ENCODE results near the gene FAM240A. TPM values are rescaled to one million over a fixed set of nuclear protein-coding genes. Genes with fewer than 3 reads are reported as not detected.

The FAM240A gene
- total RNA-seq, 4 donors from 2014 or later, result 0.50 TPM; not detected in 3

DNA sequence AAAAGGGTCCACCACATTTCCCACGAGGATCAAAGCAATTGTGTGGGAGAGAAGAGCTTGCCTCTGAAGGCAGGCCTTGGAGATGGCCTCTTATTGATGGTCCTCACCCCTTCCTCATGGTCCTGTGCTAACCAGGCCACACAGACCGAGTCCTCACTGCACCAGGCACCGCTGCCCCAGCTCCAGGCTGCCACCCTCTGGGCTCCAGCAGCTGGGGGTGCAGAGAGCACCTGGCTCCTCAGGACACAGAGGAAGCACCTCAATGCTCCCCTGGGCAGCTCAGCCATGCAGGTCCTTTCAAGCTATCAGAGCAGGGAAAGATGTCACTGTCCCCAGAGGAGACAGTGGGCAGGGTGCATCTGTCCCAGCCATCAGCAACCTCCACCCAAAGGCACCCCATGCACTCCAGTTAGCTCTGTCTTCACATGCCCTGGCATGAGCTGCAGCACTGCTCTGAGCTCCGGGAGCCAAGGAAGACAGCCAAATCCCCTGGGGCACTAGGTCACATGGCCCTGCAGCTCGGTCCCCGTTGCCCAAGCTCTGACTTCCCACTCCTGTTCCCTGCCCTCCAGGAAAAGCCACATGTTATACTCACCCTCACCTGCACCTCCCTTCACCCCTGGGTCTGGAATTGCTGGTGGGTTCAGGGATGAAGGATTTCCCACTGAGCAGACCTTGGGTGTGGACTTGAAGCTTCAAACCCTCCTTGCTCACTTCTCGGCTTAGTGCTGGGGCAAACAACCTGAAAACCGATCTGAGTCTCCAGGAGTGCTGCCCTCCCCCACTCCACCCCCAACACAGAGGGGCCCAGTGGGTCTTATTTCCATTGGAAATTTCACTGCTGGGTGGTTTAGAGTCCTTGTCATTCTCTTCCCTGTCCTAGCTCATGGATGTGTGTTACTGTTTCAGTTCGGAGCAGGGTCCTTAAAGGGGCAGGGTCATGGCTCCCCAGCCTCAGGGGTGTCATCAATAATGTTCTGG is 48.5 kb downstream of the FAM240A start:
- peaks cover 16 to 51% (median 21%) of the 10 kb centered on the region in 3 donors for H3K4me1 ChIP-seq
- no peaks in the 10 kb centered on the region for H3K9me3 ChIP-seq
- H3K36me3 ChIP-seq, result no peaks in the 10 kb centered on the region
- no peak for DNase-seq
- no peak overlapping the region for H3K4me3 ChIP-seq
- no peaks in the 10 kb centered on the region for H3K27me3 ChIP-seq
- no peak overlapping the region for H3K27ac ChIP-seq
- TF ChIP-seq, protein P1, sequence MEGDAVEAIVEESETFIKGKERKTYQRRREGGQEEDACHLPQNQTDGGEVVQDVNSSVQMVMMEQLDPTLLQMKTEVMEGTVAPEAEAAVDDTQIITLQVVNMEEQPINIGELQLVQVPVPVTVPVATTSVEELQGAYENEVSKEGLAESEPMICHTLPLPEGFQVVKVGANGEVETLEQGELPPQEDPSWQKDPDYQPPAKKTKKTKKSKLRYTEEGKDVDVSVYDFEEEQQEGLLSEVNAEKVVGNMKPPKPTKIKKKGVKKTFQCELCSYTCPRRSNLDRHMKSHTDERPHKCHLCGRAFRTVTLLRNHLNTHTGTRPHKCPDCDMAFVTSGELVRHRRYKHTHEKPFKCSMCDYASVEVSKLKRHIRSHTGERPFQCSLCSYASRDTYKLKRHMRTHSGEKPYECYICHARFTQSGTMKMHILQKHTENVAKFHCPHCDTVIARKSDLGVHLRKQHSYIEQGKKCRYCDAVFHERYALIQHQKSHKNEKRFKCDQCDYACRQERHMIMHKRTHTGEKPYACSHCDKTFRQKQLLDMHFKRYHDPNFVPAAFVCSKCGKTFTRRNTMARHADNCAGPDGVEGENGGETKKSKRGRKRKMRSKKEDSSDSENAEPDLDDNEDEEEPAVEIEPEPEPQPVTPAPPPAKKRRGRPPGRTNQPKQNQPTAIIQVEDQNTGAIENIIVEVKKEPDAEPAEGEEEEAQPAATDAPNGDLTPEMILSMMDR (IDR thresholded peaks at IDR 0.05), result no peak
- TF ChIP-seq POLR2A (IDR thresholded peaks at IDR 0.05), result no peak
- 29 to 45% methylated on average over 8 of the region's 9 CpGs for WGBS, 2 donors
- intact Hi-C loops (cut with DNase I), result no loop called here

DNA sequence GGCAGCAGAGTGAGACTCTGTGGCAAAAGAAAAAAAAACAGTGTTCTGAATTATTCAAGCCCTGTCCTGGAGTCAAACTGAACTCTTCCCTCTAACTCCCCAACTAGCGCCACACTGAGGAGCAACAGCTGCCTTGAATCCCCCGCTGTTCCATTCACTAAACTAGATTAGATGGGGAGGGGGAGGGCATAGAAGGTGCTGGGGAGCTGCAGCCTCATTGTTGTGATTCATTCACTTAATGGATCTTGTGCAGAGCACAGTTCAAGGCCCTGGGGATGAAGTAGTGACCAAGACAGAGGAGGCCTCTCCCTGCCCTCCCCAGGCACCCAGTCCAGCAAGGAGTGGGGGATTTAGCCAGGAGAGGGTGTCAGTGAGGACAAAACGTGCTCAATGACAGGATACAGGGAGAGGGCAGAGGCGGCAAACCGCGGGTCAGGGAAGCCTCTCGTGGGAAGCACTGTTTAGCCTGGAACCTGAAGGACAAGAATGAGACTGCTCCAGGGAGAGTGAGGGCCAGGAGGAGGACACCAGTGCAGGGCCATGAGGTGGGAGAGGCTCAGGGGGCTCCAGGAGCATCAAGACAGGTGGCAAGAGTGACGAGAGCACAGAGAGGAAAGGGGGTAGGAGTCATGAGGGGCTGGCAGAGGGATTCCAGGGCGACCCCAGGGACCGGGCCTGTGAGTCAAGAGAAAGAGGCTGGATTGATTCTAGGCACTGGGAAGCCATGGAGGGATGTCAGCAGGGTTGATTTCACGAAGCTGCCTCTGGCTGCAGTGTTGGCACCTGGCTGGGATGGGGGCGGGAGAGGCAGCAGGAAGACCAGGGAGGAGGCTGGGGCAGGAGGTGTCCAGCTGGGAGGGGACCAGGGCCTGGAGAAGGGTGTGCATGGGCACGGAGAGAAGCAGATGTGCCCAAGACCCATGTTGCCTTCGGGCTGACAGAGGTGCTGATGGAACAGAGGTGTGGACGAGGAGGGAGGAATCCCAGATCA is 49.7 kb downstream of the FAM240A start:
- Histone ChIP-seq H3K36me3 (no peaks in the 10 kb centered on the region), H3K4me1 (peaks cover 16 to 58% (median 21%) of the 10 kb centered on the region in 3 donors), H3K27ac (no peak overlapping the region), H3K4me3 (no peak overlapping the region), H3K27me3 (no peaks in the 10 kb centered on the region), H3K9me3 (no peaks in the 10 kb centered on the region)
- TF ChIP-seq, protein P1 (IDR thresholded peaks at IDR 0.05), result no peak
- no peak for TF ChIP-seq POLR2A (IDR thresholded peaks at IDR 0.05)
- no peak for DNase-seq
- intact Hi-C loops (cut with DNase I), result no loop called here
- 80 to 84% methylated on average over 15 of the region's 15 CpGs for WGBS, 2 donors

DNA sequence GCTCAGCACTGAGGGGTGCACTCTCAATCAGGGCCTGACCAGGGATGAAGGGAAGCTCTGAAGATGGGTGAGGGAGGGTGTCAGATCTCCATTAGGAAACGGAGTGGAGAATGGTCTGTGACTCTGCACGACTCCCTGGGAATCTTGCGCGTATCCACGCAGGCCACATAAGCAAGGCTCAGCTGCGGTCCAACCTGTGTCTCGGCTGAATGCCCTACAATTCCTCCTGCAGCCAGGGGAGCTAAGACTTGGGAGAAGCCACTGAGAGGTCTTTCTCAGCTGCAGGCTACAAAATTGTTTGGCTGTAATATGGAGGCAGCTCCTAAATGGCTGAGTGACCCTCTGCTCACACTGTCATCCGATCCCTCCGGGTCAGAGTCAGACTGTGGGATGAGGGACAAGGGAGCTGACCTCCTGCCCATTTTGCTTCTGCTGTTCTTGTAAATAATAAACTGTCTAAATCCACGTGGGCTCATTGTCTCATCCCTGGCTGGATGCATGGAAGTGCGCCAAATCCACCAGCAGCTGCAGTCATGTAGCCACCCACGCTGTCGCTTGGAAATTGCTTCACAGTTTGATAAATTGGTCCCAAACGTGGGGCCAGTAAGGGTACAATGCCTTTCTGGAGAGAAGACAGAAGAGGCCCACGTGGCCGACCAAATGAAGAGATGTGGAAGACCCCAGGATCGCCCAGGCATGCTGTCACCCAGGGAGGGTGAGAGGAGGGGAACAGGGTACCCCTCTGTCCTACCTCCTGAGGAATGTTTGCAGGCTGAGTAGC is 50.6 kb downstream of the FAM240A start:
- Histone ChIP-seq H3K4me3 (no peak overlapping the region), H3K9me3 (no peaks in the 10 kb centered on the region), H3K36me3 (no peaks in the 10 kb centered on the region), H3K27ac (no peak overlapping the region), H3K27me3 (no peaks in the 10 kb centered on the region), H3K4me1 (peaks cover 16 to 58% (median 21%) of the 10 kb centered on the region in 3 donors)
- WGBS, 2 donors, result 45 to 74% methylated on average over 14 to 17 of the region's 17 CpGs
- intact Hi-C loops (cut with DNase I), result no loop called here
- TF ChIP-seq POLR2A (IDR thresholded peaks at IDR 0.05), result no peak
- TF ChIP-seq, protein P1 (IDR thresholded peaks at IDR 0.05), result no peak
- no peak for DNase-seq

DNA sequence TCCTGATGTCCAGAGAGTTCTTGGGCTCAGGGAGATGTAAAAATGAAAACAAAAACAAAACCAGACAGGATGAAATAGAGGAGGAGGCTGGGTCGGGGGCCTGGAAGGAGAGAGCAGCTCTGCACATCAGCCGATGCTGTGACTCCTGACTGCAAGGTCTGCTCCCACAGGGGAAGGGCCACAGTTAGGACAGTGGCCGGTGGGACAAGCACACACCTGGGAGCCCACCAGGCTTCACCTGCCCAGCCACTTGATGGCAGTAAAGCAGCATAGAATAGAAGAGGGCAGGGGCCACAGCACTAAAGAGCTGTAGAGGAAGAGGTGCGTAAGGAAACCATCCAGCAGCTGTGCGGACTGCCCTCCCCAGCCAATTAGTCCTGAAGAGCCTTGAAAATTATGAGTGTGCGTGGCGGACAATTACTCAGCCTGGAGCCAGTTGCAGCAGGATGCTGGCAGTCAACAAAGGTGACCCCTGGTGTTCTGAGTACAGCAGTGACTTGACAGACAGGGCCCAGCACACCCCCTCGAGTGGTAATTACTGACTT is 51.3 kb downstream of the FAM240A start:
- Histone ChIP-seq H3K36me3 (no peaks in the 10 kb centered on the region), H3K27ac (no peak overlapping the region), H3K9me3 (no peaks in the 10 kb centered on the region), H3K4me3 (no peak overlapping the region), H3K4me1 (peaks cover 16 to 58% (median 21%) of the 10 kb centered on the region in 3 donors), H3K27me3 (no peaks in the 10 kb centered on the region)
- TF ChIP-seq, protein P1 (IDR thresholded peaks at IDR 0.05), result peak in 1 of 6 experiments; percentile 9
- TF ChIP-seq POLR2A (IDR thresholded peaks at IDR 0.05), result no peak
- 67 to 73% methylated on average over 6 to 8 of the region's 8 CpGs for WGBS, 2 donors
- DNase-seq, result no peak
- intact Hi-C loops (cut with DNase I), result no loop called here
